ENCODE data around the gene EPHA8. TPM values are rescaled to one million over a fixed set of nuclear protein-coding genes. Genes with fewer than 3 reads are reported as not detected.

Gene EPHA8
- polyA plus RNA-seq, 1 of the 3 experiments (the other 2 are of a cell fraction): 0.02 TPM

DNA sequence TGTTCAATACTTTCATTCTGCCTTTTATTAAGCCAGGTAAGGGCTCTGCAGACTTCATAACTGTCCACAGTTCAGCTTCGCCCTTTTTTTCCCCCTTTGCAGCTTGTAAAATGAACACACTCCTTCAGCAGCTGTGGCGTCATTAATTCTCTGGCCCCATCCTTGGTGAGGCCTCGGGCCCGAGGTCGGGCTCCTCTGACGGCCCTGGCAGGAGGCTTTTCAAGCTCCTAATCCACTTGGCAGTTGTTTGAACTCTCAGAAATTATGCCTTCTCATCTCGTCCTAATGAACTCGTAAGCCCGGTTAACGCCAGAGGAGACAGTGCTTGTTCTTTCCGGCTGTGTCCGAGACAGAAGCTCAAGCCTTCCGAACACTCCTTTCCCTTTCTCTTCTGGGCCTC lies 18.1 kb upstream of the EPHA8 start:
- CTCF ChIA-PET: interaction anchor here (0.9 to 2.6 kb wide), 2 partner anchors 17 to 97 kb away, joined by 3 to 14 read pairs; no protein-coding TSS in a partner anchor
- POLR2A ChIA-PET: no interaction called here
- WGBS (ENCODE audit: low lambda C conversion rate): 80% methylated on average over 13 of the region's 13 CpGs
- Histone ChIP-seq H4K20me1 (ENCODE audit: insufficient read depth) (no peaks in the 10 kb centered on the region), H3K27me3 (ENCODE audit: insufficient read depth) (peaks cover 10% of the 10 kb centered on the region; the same call in 1 of the 2 replicates), H3K9ac (no peak overlapping the region), H3K4me3 (ENCODE audit: low read depth in 2 of 2, low read length in 1 of 2) (no peak overlapping the region), H3F3A (replicated peaks; ENCODE audit: insufficient read depth) (no peaks in the 10 kb centered on the region), H3K27ac (ENCODE audit: low read depth in 2 of 2, low read length in 1 of 2) (no peak overlapping the region), H3K4me1 (ENCODE audit: control insufficient read depth in 1 of 2, insufficient read depth in 2 of 2, low read depth in 1 of 2, low read length in 1 of 2) (no peaks in the 10 kb centered on the region; a peak in 1 of 4 replicates), H3K9me3 (no peaks in the 10 kb centered on the region), H3K4me2 (no peak overlapping the region), H2AFZ (ENCODE audit: low read depth) (no peak overlapping the region), H3K79me2 (ENCODE audit: insufficient read depth) (no peaks in the 10 kb centered on the region), H3K36me3 (replicated peaks in 1 of 2; ENCODE audit: control insufficient read depth in 1 of 2, insufficient read depth in 2 of 2, low read length in 1 of 2) (no peaks in the 10 kb centered on the region), H3K9me2 (no peaks in the 10 kb centered on the region)
- no peak for TF ChIP-seq USF2 (IDR thresholded peaks at IDR 0.05; ENCODE audit: borderline replicate concordance, low read depth, low read length)
- TF ChIP-seq FOXJ3 (CRISPR knock-in tag; IDR thresholded peaks at IDR 0.05): no peak
- no peak for TF ChIP-seq RXRA (IDR thresholded peaks at IDR 0.05; ENCODE audit: borderline replicate concordance, low read depth)
- no peak for TF ChIP-seq SMC3 (IDR thresholded peaks at IDR 0.05; ENCODE audit: low read depth, low read length)
- no peak for TF ChIP-seq GABPA (IDR thresholded peaks at IDR 0.05; ENCODE audit: low read depth)
- no peak for TF ChIP-seq GATA2 (CRISPR knock-in tag; IDR thresholded peaks at IDR 0.05)
- TF ChIP-seq PBX3 (IDR thresholded peaks at IDR 0.05): no peak
- no peak for TF ChIP-seq YY1 (IDR thresholded peaks at IDR 0.05; ENCODE audit: low read depth)
- TF ChIP-seq TAF1 (IDR thresholded peaks at IDR 0.05; ENCODE audit: borderline replicate concordance, low read depth, low read length): no peak
- TF ChIP-seq ELF1 (IDR thresholded peaks at IDR 0.05): no peak
- no peak for TF ChIP-seq FOXM1 (IDR thresholded peaks at IDR 0.05; ENCODE audit: low read depth)
- TF ChIP-seq MEF2A (IDR thresholded peaks at IDR 0.05; ENCODE audit: borderline replicate concordance, low read depth): no peak
- TF ChIP-seq MAX (IDR thresholded peaks at IDR 0.05; ENCODE audit: low read depth): no peak
- no peak for TF ChIP-seq POLR2AphosphoS5 (IDR thresholded peaks at IDR 0.05; ENCODE audit: low read depth, low read length)
- TF ChIP-seq, protein P1, sequence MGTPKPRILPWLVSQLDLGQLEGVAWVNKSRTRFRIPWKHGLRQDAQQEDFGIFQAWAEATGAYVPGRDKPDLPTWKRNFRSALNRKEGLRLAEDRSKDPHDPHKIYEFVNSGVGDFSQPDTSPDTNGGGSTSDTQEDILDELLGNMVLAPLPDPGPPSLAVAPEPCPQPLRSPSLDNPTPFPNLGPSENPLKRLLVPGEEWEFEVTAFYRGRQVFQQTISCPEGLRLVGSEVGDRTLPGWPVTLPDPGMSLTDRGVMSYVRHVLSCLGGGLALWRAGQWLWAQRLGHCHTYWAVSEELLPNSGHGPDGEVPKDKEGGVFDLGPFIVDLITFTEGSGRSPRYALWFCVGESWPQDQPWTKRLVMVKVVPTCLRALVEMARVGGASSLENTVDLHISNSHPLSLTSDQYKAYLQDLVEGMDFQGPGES (IDR thresholded peaks at IDR 0.05; ENCODE audit: low read depth, low read length): no peak
- no peak for TF ChIP-seq RFX5 (IDR thresholded peaks at IDR 0.05; ENCODE audit: low read length)
- TF ChIP-seq RAD21 (IDR thresholded peaks at IDR 0.05; ENCODE audit: low read length): no peak
- TF ChIP-seq TEAD4 (IDR thresholded peaks at IDR 0.05; ENCODE audit: borderline replicate concordance, insufficient read depth): no peak
- TF ChIP-seq, protein P2, sequence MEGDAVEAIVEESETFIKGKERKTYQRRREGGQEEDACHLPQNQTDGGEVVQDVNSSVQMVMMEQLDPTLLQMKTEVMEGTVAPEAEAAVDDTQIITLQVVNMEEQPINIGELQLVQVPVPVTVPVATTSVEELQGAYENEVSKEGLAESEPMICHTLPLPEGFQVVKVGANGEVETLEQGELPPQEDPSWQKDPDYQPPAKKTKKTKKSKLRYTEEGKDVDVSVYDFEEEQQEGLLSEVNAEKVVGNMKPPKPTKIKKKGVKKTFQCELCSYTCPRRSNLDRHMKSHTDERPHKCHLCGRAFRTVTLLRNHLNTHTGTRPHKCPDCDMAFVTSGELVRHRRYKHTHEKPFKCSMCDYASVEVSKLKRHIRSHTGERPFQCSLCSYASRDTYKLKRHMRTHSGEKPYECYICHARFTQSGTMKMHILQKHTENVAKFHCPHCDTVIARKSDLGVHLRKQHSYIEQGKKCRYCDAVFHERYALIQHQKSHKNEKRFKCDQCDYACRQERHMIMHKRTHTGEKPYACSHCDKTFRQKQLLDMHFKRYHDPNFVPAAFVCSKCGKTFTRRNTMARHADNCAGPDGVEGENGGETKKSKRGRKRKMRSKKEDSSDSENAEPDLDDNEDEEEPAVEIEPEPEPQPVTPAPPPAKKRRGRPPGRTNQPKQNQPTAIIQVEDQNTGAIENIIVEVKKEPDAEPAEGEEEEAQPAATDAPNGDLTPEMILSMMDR (IDR thresholded peaks at IDR 0.05): no peak
- TF ChIP-seq MXI1 (IDR thresholded peaks at IDR 0.05; ENCODE audit: low read depth, low read length): no peak
- no peak for DNase-seq

Measured in SK-N-SH (cell line).